HG02642 (cell line): Measurements from ENCODE around the gene ZNF609.

Experiments
- ATAC-seq: cut with Tn5 transposase; IDR thresholded peaks from one replicate; pipeline ENCODE4 v1.9.1; 2021; ENCODE audit warnings: mild to moderate bottlenecking; ENCODE audit not compliant: unreplicated experiment, poor library complexity

The ZNF609 gene

DNA sequence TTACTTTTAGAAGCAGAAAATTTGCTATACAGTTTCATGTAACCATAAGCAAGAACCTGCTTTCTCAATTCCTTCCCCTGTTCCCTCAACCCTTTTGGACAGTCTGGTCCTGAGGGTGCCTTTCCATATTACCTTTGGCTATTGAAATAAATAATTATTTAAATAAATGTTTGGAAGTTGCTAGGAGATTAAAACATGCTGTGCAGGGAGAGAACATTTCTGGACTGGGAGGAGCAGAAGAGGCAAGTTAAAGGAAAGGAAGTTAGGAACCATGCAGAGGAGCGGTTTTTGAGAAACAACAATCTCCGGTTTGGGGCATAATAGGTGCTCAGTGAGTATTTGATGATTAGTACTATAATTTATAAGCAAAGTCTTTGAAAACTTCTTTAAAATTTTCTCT lies 41.8 kb downstream of the ZNF609 start:
- no peak for ATAC-seq

DNA sequence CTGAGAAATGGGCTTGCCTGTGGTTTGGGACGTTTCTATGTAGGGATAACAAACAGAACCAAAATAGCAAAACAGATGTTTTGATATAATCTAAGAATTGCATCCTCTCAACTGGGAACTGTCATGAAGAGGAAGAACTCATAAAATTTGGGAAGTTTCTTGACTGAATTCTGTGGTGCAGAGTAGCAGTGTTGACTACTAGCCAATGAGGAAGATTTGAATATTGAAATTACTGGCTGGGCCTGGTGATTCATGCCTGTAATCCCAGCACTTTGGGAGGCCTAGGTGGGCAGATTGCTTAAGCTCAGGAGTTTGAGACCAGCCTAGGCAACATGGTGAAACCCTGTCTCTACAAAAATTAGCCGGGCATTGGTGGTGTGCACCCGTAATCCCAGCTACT lies 42.2 kb downstream of the ZNF609 start:
- ATAC-seq = no peak

DNA sequence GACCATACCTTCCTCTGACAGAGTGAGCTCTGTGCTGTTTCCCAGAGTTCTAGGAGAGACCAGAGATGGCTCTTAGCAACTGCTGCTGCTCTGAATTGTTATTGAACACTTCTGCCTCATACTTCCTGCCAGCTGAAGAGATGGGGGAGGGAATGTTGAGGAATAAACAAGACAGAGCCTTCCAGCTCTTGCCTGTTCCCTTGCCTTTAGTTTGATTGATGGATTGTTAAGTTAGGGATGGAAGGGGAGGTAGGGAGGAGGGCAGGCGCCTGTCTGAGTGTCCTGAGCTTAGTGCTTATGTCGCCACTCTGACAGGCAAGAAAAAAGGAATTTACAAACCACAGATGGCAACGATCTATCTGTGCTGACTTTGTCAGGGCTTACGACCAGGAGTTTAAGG lies 42.8 kb downstream of the ZNF609 start:
- ATAC-seq = no peak

DNA sequence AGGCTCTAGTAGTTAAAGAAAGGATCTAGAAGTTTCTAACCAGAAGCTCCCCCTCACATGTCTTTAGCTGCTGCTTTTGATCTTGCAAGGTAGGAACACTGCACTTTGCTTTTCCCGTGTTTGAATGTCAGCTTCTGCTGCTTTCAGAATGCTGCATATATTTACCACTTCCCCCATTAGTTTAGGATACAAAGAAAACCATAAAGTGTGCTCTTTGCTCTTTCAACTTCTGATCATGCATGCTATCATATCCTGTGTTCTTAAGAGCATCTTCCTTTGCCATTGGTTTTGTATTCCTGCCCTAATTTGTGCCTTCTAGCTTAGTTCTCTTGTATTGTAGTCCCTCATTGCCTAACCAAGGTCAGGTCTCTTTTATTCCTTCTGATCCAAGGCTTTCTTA lies 43.3 kb downstream of the ZNF609 start:
- no peak for ATAC-seq

DNA sequence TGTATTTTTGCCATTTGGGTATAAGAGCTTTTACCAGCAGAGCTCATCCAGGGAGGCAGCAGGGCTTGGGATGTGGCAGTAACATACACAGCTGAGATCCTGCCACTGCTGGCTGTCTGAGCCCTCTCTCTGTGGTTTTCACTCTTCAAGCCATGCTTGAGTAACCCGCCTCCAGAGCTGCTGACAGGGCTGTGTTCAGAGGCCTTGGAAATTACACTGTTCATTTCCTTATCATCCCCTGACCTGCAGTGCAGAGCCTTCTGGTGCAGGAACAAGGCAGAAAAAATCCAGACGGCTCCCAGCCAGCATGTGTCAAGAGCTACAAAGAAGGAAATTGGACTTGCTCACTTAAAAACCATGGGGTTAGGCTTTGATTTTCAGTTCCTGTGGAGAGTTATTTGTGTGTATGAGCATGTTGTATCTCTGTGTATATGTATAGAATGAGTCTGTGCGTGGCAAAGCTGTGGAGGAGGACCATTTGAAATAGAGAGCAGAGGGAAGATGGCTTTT lies 47.0 kb downstream of the ZNF609 start:
- ATAC-seq = peak; percentile 73

GRCh38 chr15:64507845-64508244 lies 47.5 kb downstream of the ZNF609 start:
- ATAC-seq = no peak

- no peak for ATAC-seq
Measured at GRCh38 chr15:64513823-64514222, 53.4 kb downstream of the ZNF609 start.

DNA sequence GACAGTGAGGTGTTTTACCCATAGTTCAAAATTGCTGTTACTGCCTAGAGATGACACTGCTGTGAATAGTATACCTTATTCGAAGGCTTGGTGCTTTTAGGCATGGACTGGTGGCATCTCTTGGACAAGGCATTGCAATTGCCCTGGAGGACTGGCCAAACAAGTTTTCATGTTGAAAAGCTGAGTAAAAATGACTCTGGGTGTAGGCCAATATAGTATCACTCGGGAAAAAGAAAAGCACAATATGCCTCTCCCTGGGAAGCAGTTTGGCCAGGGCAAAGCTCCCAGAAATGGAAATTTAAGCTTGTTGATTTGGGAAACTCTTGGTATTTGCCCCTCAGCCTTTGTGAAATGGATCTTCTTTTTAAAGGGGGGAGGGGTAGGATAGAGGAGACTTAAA lies 54.8 kb downstream of the ZNF609 start:
- no peak for ATAC-seq

GRCh38 chr15:64515825-64516224 lies 55.4 kb downstream of the ZNF609 start:
- ATAC-seq = no peak

DNA sequence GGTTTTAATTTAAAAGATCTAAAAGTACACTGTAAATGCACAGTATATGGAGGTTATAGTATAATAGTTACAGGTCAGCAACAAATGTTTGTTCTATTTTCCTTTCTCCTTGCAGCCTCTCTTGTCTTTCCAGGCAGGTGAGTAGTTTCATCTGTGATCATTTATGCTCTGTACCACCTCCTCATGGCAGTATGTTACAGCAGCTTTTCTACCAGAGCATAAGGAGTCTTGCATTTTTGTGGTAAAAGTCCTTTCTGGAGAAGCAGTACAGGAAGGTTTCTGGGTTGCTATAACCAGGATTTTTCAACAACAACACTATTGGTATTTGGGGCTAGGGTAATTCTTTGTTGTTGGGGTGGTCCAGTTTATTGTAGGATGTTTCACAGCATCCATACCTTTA lies 59.5 kb downstream of the ZNF609 start:
- ATAC-seq = no peak

- no peak for ATAC-seq
Measured at GRCh38 chr15:64521201-64521600, 60.8 kb downstream of the ZNF609 start.

- no peak for ATAC-seq
Measured at GRCh38 chr15:64521726-64522164, 61.4 kb downstream of the ZNF609 start.

DNA sequence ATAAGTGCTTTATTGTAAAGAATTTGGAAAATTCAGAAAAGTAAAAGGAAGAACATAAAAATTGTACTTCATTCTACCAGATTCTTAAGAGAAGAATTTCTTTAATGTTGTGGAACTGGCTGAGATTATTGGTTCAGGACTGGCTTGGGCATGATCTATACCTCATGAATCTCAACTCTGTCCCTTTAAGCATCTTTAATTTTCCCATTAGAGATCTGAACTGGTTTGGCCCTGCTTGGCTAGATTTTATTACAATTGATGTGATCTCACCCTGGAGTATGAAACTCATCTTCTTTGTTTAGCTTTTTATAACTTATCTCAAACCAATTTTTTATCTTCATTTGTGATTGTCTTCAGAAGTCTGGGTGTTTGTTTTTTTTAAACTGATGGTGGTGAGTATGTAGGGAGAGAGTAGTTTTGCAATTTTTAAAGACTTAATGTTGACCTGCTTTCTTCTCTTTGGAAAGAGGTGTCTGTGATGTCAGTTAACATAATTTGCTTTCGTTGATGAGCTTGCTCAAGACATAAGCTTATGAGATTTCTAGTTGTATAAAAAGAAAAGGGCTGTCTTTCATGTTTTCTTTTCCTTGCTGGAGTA lies 61.9 kb downstream of the ZNF609 start:
- ATAC-seq = no peak

- no peak for ATAC-seq
Measured at GRCh38 chr15:64523240-64523639, 62.9 kb downstream of the ZNF609 start.

DNA sequence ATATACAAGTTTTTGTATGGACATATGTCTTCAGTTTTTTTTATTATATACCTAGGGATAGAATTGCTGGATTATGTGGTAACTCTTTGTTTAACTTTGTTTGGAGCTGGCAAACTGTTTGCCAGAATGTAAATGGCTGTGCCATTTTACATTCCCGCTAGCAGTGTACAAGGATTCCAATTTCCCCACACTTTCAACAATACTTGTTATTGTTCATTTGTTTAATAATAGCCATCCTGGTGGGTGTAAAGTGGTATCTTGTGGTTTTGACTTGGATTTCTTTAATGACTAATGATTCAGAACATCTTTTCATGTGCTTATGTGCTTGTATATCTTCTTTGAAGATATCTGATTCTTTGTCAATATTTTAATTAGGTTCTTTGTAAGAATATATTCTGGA lies 64.4 kb downstream of the ZNF609 start:
- no peak for ATAC-seq

DNA sequence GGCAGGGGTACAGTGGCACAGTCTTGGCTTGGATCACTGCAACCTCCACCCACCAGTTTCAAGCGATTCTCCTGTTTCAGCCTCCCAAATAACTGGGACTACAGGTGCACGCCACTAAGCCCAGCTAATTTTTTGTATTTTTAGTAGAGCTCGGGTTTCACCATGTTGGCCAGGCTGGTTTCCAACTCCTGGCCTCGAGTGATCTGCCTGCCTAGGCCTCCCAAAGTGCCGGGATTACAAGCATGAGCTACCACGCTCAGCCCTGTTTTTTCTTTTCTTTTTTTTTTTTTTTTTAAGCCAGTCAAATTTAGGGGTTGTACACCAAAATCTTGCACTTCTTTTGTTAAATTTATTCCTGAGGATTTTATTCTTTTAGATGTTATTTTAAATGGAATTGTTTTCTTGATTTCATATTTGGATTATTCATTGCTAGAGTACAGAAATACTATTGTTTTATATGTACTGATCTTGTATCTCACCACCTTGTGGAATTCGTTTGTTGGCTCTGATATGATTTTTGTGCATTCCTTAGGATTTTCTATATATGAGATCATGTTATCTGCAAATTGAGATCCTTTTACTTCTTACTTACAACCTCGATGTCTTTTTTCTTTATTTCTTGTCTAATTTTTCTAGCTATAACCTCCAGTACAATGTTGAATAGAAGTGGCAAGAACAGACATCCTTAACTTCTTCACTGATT lies 65.6 kb downstream of the ZNF609 start:
- ATAC-seq = no peak

GRCh38 chr15:64527263-64527984 lies 67.0 kb downstream of the ZNF609 start:
- no peak for ATAC-seq

DNA sequence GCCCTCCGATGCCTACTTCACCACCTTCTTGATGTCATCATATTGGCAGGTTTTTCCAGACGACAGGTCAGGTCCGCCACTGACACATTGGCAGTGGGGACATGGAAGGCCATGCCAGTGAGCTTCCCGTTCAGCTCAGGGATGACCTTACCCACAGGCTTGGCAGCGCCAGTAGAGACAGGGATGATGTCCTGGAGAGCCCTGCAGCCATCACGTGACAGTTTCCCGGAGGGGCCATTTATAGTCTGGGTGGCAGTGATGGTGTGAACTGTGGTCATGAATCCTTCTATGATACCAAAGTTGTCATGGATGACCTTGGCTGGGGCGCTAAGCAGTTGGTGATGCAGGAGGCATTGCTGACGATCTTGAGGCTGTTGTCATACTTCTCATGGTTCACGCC lies 68.5 kb downstream of the ZNF609 start:
- ATAC-seq = no peak

GRCh38 chr15:64530472-64530871 lies 70.1 kb downstream of the ZNF609 start:
- ATAC-seq = no peak

- ATAC-seq = no peak
Measured at GRCh38 chr15:64530918-64531317, 70.5 kb downstream of the ZNF609 start.

DNA sequence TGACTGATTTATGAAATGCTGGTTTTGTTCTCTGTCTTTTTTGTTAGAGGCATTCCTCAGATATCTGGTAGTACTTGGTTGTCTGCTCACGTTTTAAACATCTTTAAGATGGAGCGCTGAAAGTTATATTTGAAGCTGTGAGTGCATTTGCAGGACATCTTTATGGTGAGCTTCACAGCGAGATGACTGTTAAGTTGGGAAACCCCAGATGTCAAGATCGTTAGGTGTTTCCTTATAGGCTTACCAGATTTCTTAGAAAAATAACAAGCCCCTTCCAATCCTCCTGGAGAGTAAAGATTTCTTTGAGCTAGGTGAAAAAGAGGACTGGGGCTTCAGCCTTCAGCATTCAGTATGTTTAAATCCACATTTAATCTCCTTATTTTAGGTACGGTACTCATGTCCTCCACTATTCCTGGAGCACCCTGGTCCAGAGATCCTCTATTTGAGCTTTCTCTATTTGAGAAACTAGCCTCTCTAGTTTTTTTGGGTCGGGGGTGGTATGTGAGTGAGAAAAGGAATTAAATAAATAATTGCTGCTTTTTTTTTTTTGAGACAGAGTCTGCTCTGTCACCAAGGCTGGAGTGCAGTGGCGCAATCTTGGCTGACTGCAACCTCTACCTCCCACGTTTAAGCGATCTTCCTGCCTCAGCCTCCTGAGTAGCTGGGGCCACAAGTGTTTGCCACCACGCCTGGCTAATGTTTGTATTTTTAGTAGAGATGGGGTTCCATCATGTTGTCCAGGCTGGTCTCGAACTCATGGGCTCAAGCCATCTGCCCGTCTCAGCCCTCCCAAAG lies 72.3 kb downstream of the ZNF609 start:
- ATAC-seq = no peak
